ENCODE results near the gene KRTAP4-3. TPM values are rescaled to one million over a fixed set of nuclear protein-coding genes. Genes with fewer than 3 reads are reported as not detected.
"Not testable (repeated sequence)": the region's sequence is repeated elsewhere in the genome, so short reads cannot be mapped to it uniquely, and the experiment has no call there.

KRTAP4-3 gene
- total RNA-seq, 1 donor from 2014 or later: not detected

- intact Hi-C loops (cut with micrococcal nuclease): no loop called here
- no peak overlapping the region for H3K27ac ChIP-seq (replicated peaks)
- TF ChIP-seq CTCF (IDR thresholded peaks at IDR 0.05; ENCODE audit: borderline replicate concordance): no peak
- H3K36me3 ChIP-seq: no peaks in the 10 kb centered on the region
- H3K27me3 ChIP-seq (ENCODE audit: low read depth): peaks cover 37% of the 10 kb centered on the region
- no peak overlapping the region for H3K4me3 ChIP-seq
- no peaks in the 10 kb centered on the region for H3K9me3 ChIP-seq (replicated peaks)
- no peak for DNase-seq
- H3K4me1 ChIP-seq: no peaks in the 10 kb centered on the region
These were observed 460 bp downstream of the KRTAP4-3 start for GRCh38 chr17:41167561-41167960.

GRCh38 chr17:41163828-41164227 lies 4.2 kb downstream of the KRTAP4-3 start:
- Histone ChIP-seq H3K4me1 (no peaks in the 10 kb centered on the region), H3K27ac (replicated peaks) (no peak overlapping the region), H3K36me3 (no peaks in the 10 kb centered on the region), H3K4me3 (no peak overlapping the region), H3K27me3 (ENCODE audit: low read depth) (peaks cover 46% of the 10 kb centered on the region), H3K9me3 (replicated peaks) (no peaks in the 10 kb centered on the region)
- no peak for DNase-seq
- intact Hi-C loops (cut with micrococcal nuclease): no loop called here
- no peak for TF ChIP-seq CTCF (IDR thresholded peaks at IDR 0.05; ENCODE audit: borderline replicate concordance)

- H3K4me3 ChIP-seq: no peak within 1 kb of the TSS
These were observed 7.4 kb downstream of the KRTAP4-3 start, which contains the start of gene KRTAP4-4 for GRCh38 chr17:41160648-41161047. KRTAP4-4 (minus strand) TSS chr17:41160748; CDS start chr17:41160691, 57 bp downstream.

GRCh38 chr17:41160190-41160589 lies 7.8 kb downstream of the KRTAP4-3 start:
- H3K36me3 ChIP-seq; H3K27ac ChIP-seq (replicated peaks); H3K4me3 ChIP-seq; H3K9me3 ChIP-seq (replicated peaks); DNase-seq; H3K4me1 ChIP-seq; intact Hi-C loops (cut with micrococcal nuclease): not testable (repeated sequence)
- H3K27me3 ChIP-seq (ENCODE audit: low read depth): peaks cover 69% of the 10 kb centered on the region

More at GRCh38 chr17:41160648-41161047, 7.4 kb downstream of the KRTAP4-3 start, which contains the start of gene KRTAP4-4:
- no peak within 1 kb of the TSS for H3K27ac ChIP-seq (replicated peaks)
- H3K9me3 ChIP-seq (replicated peaks): no peaks in the 10 kb centered on the region
- H3K27me3 ChIP-seq (ENCODE audit: low read depth): peaks cover 73% of the 10 kb centered on the region
- no peaks in the 10 kb centered on the region for H3K36me3 ChIP-seq
- intact Hi-C loops (cut with micrococcal nuclease): no loop called here
- DNase-seq: no peak
- no peak for TF ChIP-seq CTCF (IDR thresholded peaks at IDR 0.05; ENCODE audit: borderline replicate concordance)
- H3K4me1 ChIP-seq: no peaks in the 10 kb centered on the region

GRCh38 chr17:41153856-41154255 lies 14.2 kb downstream of the KRTAP4-3 start:
- no peak for DNase-seq
- no peaks in the 10 kb centered on the region for H3K36me3 ChIP-seq
- no peak for TF ChIP-seq CTCF (IDR thresholded peaks at IDR 0.05; ENCODE audit: borderline replicate concordance)
- H3K27ac ChIP-seq (replicated peaks): no peak overlapping the region
- H3K4me3 ChIP-seq: no peak overlapping the region
- intact Hi-C loops (cut with micrococcal nuclease): no loop called here
- H3K4me1 ChIP-seq: no peaks in the 10 kb centered on the region
- H3K27me3 ChIP-seq (ENCODE audit: low read depth): peaks cover 83% of the 10 kb centered on the region
- H3K9me3 ChIP-seq (replicated peaks): peaks cover 12% of the 10 kb centered on the region

GRCh38 chr17:41151525-41151924 lies 16.5 kb downstream of the KRTAP4-3 start:
- Histone ChIP-seq H3K27ac (replicated peaks) (no peak overlapping the region), H3K4me1 (no peaks in the 10 kb centered on the region), H3K27me3 (ENCODE audit: low read depth) (peaks cover 73% of the 10 kb centered on the region), H3K36me3 (no peaks in the 10 kb centered on the region), H3K9me3 (replicated peaks) (peaks cover 12% of the 10 kb centered on the region), H3K4me3 (no peak overlapping the region)
- no peak for DNase-seq
- intact Hi-C loops (cut with micrococcal nuclease): no loop called here
- no peak for TF ChIP-seq CTCF (IDR thresholded peaks at IDR 0.05; ENCODE audit: borderline replicate concordance)

All from left ventricle myocardium inferior (tissue), 1 donor.